Activated naive CD4-positive, alpha-beta T cell treated with Interleukin-2 at 50 U/mL for 16 hours (primary cell): ENCODE measurements around the gene BHLHE40.

Source experiments
- DNase-seq: peaks from one replicate; pipeline ENCODE4 v3.0.0-alpha.2; 2020

The BHLHE40 gene

GRCh38 chr3:4985330-4986174 is 6.3 kb downstream of the BHLHE40 start:
- DNase-seq, result no peak

GRCh38 chr3:4986175-4986781 is 7.0 kb downstream of the BHLHE40 start:
- no peak for DNase-seq

GRCh38 chr3:4986782-4987537 is 7.7 kb downstream of the BHLHE40 start:
- DNase-seq, result peak; percentile 68

GRCh38 chr3:4987538-4988296 is 8.5 kb downstream of the BHLHE40 start:
- DNase-seq, result no peak

GRCh38 chr3:4988983-4989834 is 10.0 kb downstream of the BHLHE40 start:
- no peak for DNase-seq

GRCh38 chr3:4990069-4990468 is 10.8 kb downstream of the BHLHE40 start:
- no peak for DNase-seq

GRCh38 chr3:4992118-4992517 is 12.9 kb downstream of the BHLHE40 start:
- no peak for DNase-seq

GRCh38 chr3:4993276-4994143 is 14.3 kb downstream of the BHLHE40 start:
- DNase-seq, result no peak

GRCh38 chr3:4994144-4994730 is 15.0 kb downstream of the BHLHE40 start:
- no peak for DNase-seq

GRCh38 chr3:4994823-4995499 is 15.7 kb downstream of the BHLHE40 start:
- no peak for DNase-seq

- DNase-seq, result no peak
Observed at GRCh38 chr3:4995500-4996053, 16.3 kb downstream of the BHLHE40 start.

- no peak for DNase-seq
Observed at GRCh38 chr3:4996223-4996765, 17.1 kb downstream of the BHLHE40 start.

- no peak for DNase-seq
Observed at GRCh38 chr3:4996771-4997291, 17.6 kb downstream of the BHLHE40 start.

GRCh38 chr3:4997946-4998345 is 18.7 kb downstream of the BHLHE40 start:
- DNase-seq, result no peak

- no peak for DNase-seq
Observed at GRCh38 chr3:4999531-5000184, 20.4 kb downstream of the BHLHE40 start.

- no peak for DNase-seq
Observed at GRCh38 chr3:5001135-5001534, 21.9 kb downstream of the BHLHE40 start.

GRCh38 chr3:5001805-5002173 is 22.6 kb downstream of the BHLHE40 start:
- DNase-seq, result no peak

GRCh38 chr3:5002174-5002870 is 23.1 kb downstream of the BHLHE40 start:
- DNase-seq, result peak; percentile 80
